Progenitor cell of endocrine pancreas (in vitro differentiated cells): Measurements from ENCODE around the gene ZNF385B. TPM values are rescaled to one million over a fixed set of nuclear protein-coding genes. Genes with fewer than 3 reads are reported as not detected.

Source experiments
- DNase-seq: peaks from one replicate; pipeline ENCODE4 v3.0.0; 2021; ENCODE audit warnings: low spot score; ENCODE audit not compliant: unreplicated experiment
- H3K27ac Mint-ChIP-seq: 2 replicates; pipeline ENCODE4 v1.8.0; 2021; ENCODE audit warnings: mild to moderate bottlenecking, moderate library complexity, mixed read lengths
- H3K27me3 Mint-ChIP-seq: 2 replicates; pipeline ENCODE4 v1.8.0; 2021; ENCODE audit warnings: mixed read lengths
- H3K36me3 Mint-ChIP-seq: 2 replicates; pipeline ENCODE4 v1.8.0; 2022; ENCODE audit warnings: mixed read lengths; ENCODE audit not compliant: insufficient read depth
- H3K4me1 Mint-ChIP-seq: 2 replicates; pipeline ENCODE4 v1.8.0; 2021; ENCODE audit warnings: low read depth, mixed read lengths
- H3K4me3 Mint-ChIP-seq: 2 replicates; pipeline ENCODE4 v1.8.0; 2021; ENCODE audit warnings: low read depth, mild to moderate bottlenecking, moderate library complexity, mixed read lengths
- H3K9me3 Mint-ChIP-seq: 2 replicates; pipeline ENCODE4 v1.8.0; 2021; ENCODE audit warnings: low read depth, mixed read lengths
- CTCF ChIP-seq: fragments of 200-600 bp; sonication (generic); IDR thresholded peaks from one replicate; pipeline ENCODE4 v1.5.0; 2021; ENCODE audit warnings: antibody characterized with exemption, mild to moderate bottlenecking; ENCODE audit not compliant: unreplicated experiment
- total RNA-seq: library from RNA; stranded (reverse); gene quantifications from 2 replicates; pipeline ENCODE4 v1.2.1, GENCODE V29; 2021

ZNF385B gene
- total RNA-seq, 1 donor from 2014 or later = 4.9 TPM

GRCh38 chr2:179830043-179830787 is 31.2 kb downstream of the ZNF385B start:
- no peak overlapping the region for H3K4me3 Mint-ChIP-seq
- no peak for DNase-seq
- peaks cover 4% of the 10 kb centered on the region for H3K4me1 Mint-ChIP-seq
- no peaks in the 10 kb centered on the region for H3K9me3 Mint-ChIP-seq
- no peaks in the 10 kb centered on the region for H3K27me3 Mint-ChIP-seq
- no peak for TF ChIP-seq CTCF
- no peak overlapping the region for H3K27ac Mint-ChIP-seq
- no peaks in the 10 kb centered on the region for H3K36me3 Mint-ChIP-seq

GRCh38 chr2:179826297-179826696 is 35.1 kb downstream of the ZNF385B start:
- TF ChIP-seq CTCF = no peak
- no peak for DNase-seq
- Mint-ChIP-seq H3K27ac (no peak overlapping the region), H3K9me3 (no peaks in the 10 kb centered on the region), H3K4me3 (no peak overlapping the region), H3K27me3 (no peaks in the 10 kb centered on the region), H3K36me3 (no peaks in the 10 kb centered on the region), H3K4me1 (peaks cover 4% of the 10 kb centered on the region)

GRCh38 chr2:179825494-179825893 is 35.9 kb downstream of the ZNF385B start:
- Mint-ChIP-seq H3K9me3 (no peaks in the 10 kb centered on the region), H3K27me3 (no peaks in the 10 kb centered on the region), H3K4me3 (no peak overlapping the region), H3K36me3 (no peaks in the 10 kb centered on the region), H3K4me1 (peaks cover 4% of the 10 kb centered on the region), H3K27ac (no peak overlapping the region)
- no peak for TF ChIP-seq CTCF
- no peak for DNase-seq

- Mint-ChIP-seq H3K9me3 (no peaks in the 10 kb centered on the region), H3K27ac (no peak overlapping the region), H3K27me3 (no peaks in the 10 kb centered on the region), H3K36me3 (no peaks in the 10 kb centered on the region), H3K4me1 (peaks cover 4% of the 10 kb centered on the region), H3K4me3 (no peak overlapping the region)
- no peak for TF ChIP-seq CTCF
- no peak for DNase-seq
Measured at GRCh38 chr2:179824961-179825360, 36.5 kb downstream of the ZNF385B start.

- Mint-ChIP-seq H3K27me3 (no peaks in the 10 kb centered on the region), H3K36me3 (no peaks in the 10 kb centered on the region), H3K9me3 (no peaks in the 10 kb centered on the region), H3K4me1 (peaks cover 4% of the 10 kb centered on the region), H3K27ac (no peak overlapping the region), H3K4me3 (no peak overlapping the region)
- no peak for TF ChIP-seq CTCF
- no peak for DNase-seq
Measured at GRCh38 chr2:179822540-179822939, 38.9 kb downstream of the ZNF385B start.
